ENCODE results near the gene GNRH2. TPM values are rescaled to one million over a fixed set of nuclear protein-coding genes. Genes with fewer than 3 reads are reported as not detected.
"Not testable (repeated sequence)": the region's sequence is repeated elsewhere in the genome, so short reads cannot be mapped to it uniquely, and the experiment has no call there.

GNRH2 gene
- total RNA-seq, 1 donor from 2014 or later: 0.37 TPM

GRCh38 chr20:3072530-3073250, 29.3 kb downstream of the GNRH2 start:
- Mint-ChIP-seq H3K4me1 (peaks cover 12% of the 10 kb centered on the region), H3K36me3 (no peaks in the 10 kb centered on the region), H3K27ac (peak overlapping the region; percentile 81), H3K4me3 (peak overlapping the region; percentile 46), H3K27me3 (ENCODE audit: insufficient read depth, low read depth) (peaks cover 16% of the 10 kb centered on the region), H3K9me3 (peaks cover 2% of the 10 kb centered on the region)
- no peaks in the 10 kb centered on the region for H4K20me1 ChIP-seq (ENCODE audit: low read depth)
- no peak overlapping the region for H3K9ac ChIP-seq
- peaks cover 51% of the 10 kb centered on the region for H3K27me3 ChIP-seq
- H3F3A ChIP-seq (ENCODE audit: low read depth): no peaks in the 10 kb centered on the region
- H3K36me3 ChIP-seq: no peaks in the 10 kb centered on the region
- H3K9me3 ChIP-seq (ENCODE audit: low read depth): no peaks in the 10 kb centered on the region
- no peaks in the 10 kb centered on the region for H3K79me2 ChIP-seq (ENCODE audit: low read depth)
- peak overlapping the region; percentile 98 for H2AFZ ChIP-seq (replicated peaks)
- DNase-seq (ENCODE audit: low spot score): no peak
- H3K27ac ChIP-seq: no peak overlapping the region
- TF ChIP-seq CTCF (IDR thresholded peaks at IDR 0.05) (no peak), EZH2phosphoT487 (IDR thresholded peaks at IDR 0.05) (no peak), EZH2 (IDR thresholded peaks at IDR 0.05) (no peak)
- H3K4me1 ChIP-seq: no peaks in the 10 kb centered on the region
- peak overlapping the region; percentile 39 for H3K4me3 ChIP-seq
- H3K4me2 ChIP-seq: peak overlapping the region; percentile 66

GRCh38 chr20:3073251-3073643, 29.8 kb downstream of the GNRH2 start:
- not testable (repeated sequence) for H3K36me3 Mint-ChIP-seq, H3K27ac Mint-ChIP-seq
- peaks cover 16% of the 10 kb centered on the region for H3K27me3 Mint-ChIP-seq (ENCODE audit: insufficient read depth, low read depth)

GRCh38 chr20:3074812-3075211, 31.4 kb downstream of the GNRH2 start:
- no peak overlapping the region for H3K4me3 ChIP-seq

More at GRCh38 chr20:3073251-3073643, 29.8 kb downstream of the GNRH2 start:
- H3K9ac ChIP-seq; H3K79me2 ChIP-seq (ENCODE audit: low read depth); H3F3A ChIP-seq (ENCODE audit: low read depth); H3K9me3 Mint-ChIP-seq; H3K4me2 ChIP-seq; DNase-seq (ENCODE audit: low spot score); H3K4me3 Mint-ChIP-seq; H2AFZ ChIP-seq (replicated peaks); H4K20me1 ChIP-seq (ENCODE audit: low read depth); H3K9me3 ChIP-seq (ENCODE audit: low read depth); H3K36me3 ChIP-seq; H3K4me1 Mint-ChIP-seq; H3K27ac ChIP-seq; H3K4me3 ChIP-seq; H3K4me1 ChIP-seq: not testable (repeated sequence)
- peaks cover 56% of the 10 kb centered on the region for H3K27me3 ChIP-seq

GRCh38 chr20:3075315-3075714, 31.9 kb downstream of the GNRH2 start:
- H3K9me3 ChIP-seq (ENCODE audit: low read depth); H3K36me3 Mint-ChIP-seq; H2AFZ ChIP-seq (replicated peaks); H3K4me3 Mint-ChIP-seq; H3K9me3 Mint-ChIP-seq; H3K9ac ChIP-seq; DNase-seq (ENCODE audit: low spot score); H3K4me1 Mint-ChIP-seq; H3K27ac ChIP-seq; H3F3A ChIP-seq (ENCODE audit: low read depth); H3K27ac Mint-ChIP-seq; H3K4me1 ChIP-seq; H4K20me1 ChIP-seq (ENCODE audit: low read depth); H3K4me2 ChIP-seq; H3K36me3 ChIP-seq; H3K4me3 ChIP-seq; H3K79me2 ChIP-seq (ENCODE audit: low read depth): not testable (repeated sequence)
- H3K27me3 ChIP-seq: peaks cover 71% of the 10 kb centered on the region
- peaks cover 17% of the 10 kb centered on the region for H3K27me3 Mint-ChIP-seq (ENCODE audit: insufficient read depth, low read depth)

More at GRCh38 chr20:3074812-3075211, 31.4 kb downstream of the GNRH2 start:
- Mint-ChIP-seq H3K27me3 (ENCODE audit: insufficient read depth, low read depth) (peaks cover 13% of the 10 kb centered on the region), H3K36me3 (no peaks in the 10 kb centered on the region), H3K4me3 (no peak overlapping the region), H3K9me3 (peaks cover 2% of the 10 kb centered on the region), H3K27ac (no peak overlapping the region), H3K4me1 (peaks cover 9% of the 10 kb centered on the region)
- H3F3A ChIP-seq (ENCODE audit: low read depth): no peaks in the 10 kb centered on the region
- H4K20me1 ChIP-seq (ENCODE audit: low read depth): no peaks in the 10 kb centered on the region
- DNase-seq (ENCODE audit: low spot score): no peak
- H2AFZ ChIP-seq (replicated peaks): no peak overlapping the region
- no peaks in the 10 kb centered on the region for H3K4me1 ChIP-seq
- H3K27ac ChIP-seq: no peak overlapping the region
- peaks cover 67% of the 10 kb centered on the region for H3K27me3 ChIP-seq
- H3K79me2 ChIP-seq (ENCODE audit: low read depth): no peaks in the 10 kb centered on the region
- H3K36me3 ChIP-seq: no peaks in the 10 kb centered on the region
- TF ChIP-seq EZH2 (IDR thresholded peaks at IDR 0.05) (no peak), EZH2phosphoT487 (IDR thresholded peaks at IDR 0.05) (no peak), CTCF (IDR thresholded peaks at IDR 0.05) (no peak)
- no peaks in the 10 kb centered on the region for H3K9me3 ChIP-seq (ENCODE audit: low read depth)
- H3K4me2 ChIP-seq: no peak overlapping the region
- H3K9ac ChIP-seq: no peak overlapping the region

Data from neural progenitor cell (in vitro differentiated cells).